HepG2 (cell line): ENCODE results near the gene RP2. TPM values are rescaled to one million over a fixed set of nuclear protein-coding genes. Genes with fewer than 3 reads are reported as not detected.

Experiments used
- ATAC-seq: fragments of 200-7000 bp; cut with Tn5 transposase; 3 replicates; pipeline ENCODE4 v1.9.1; 2020; ENCODE audit warnings: mild to moderate bottlenecking, moderate library complexity
- BruUV-seq: library from RNA; stranded (reverse); fragments of 400-500 nt; replicated peaks from 2 replicates; lab custom pipeline; 2021; lab: Mats Ljungman, UMichigan
- CTCF ChIA-PET: fragments of 300-600 bp; formaldehyde crosslinking; extraction: SDS; loops from one replicate; lab custom pipeline; 2021; ENCODE audit warnings: low total read pairs, inconsistent platforms, low intra/inter-chr PET ratio; lab: Yijun Ruan, JAX
- POLR2A ChIA-PET: fragments of 350-600 bp; sonication (Branson Sonifier 250); formaldehyde crosslinking; loops from one replicate; lab custom pipeline; 2020; ENCODE audit warnings: antibody characterized with exemption, inconsistent platforms; lab: Yijun Ruan, JAX
- DNase-seq: peaks from one replicate; pipeline ENCODE4 v3.0.0-alpha.2; 2015; ENCODE audit warnings: low spot score
- FAIRE-seq: peaks from 3 replicates; lab custom pipeline; 2011; peaks lifted over from hg19 to GRCh38; lab: Jason Lieb, UNC
- H2AFZ ChIP-seq: one replicate; pipeline ENCODE4 v1.6.1; 2011; ENCODE audit warnings: low read length, inconsistent platforms
- H3K27ac ChIP-seq: fragments of 300-600 bp; 3 replicates; pipeline ENCODE4 v1.8.0; 2011; ENCODE audit warnings: mixed run types, mild to moderate bottlenecking, mixed read lengths, low read length, inconsistent platforms; ENCODE audit not compliant: insufficient read depth; ENCODE audit errors: extremely low read length
- H3K27me3 ChIP-seq, 2 experiments: fragments of 200-600 bp in 1 of 2; 2 replicates in 1 of 2; 3 replicates in 1 of 2; pipeline versions ENCODE4 v1.6.0 to v1.8.0; 2011; ENCODE audit warnings: low read length in 2 of 2, mild to moderate bottlenecking in 2 of 2, moderate library complexity in 2 of 2, inconsistent platforms in 1 of 2; ENCODE audit not compliant: insufficient read depth in 2 of 2, control insufficient read depth in 1 of 2
- H3K36me3 ChIP-seq, 2 experiments: fragments of 200-600 bp in 1 of 2; replicated peaks in 1 of 2; 2 replicates in 1 of 2; 3 replicates in 1 of 2; pipeline versions ENCODE4 v1.5.1 to v1.8.0; 2011; ENCODE audit warnings: low read length in 2 of 2, inconsistent platforms in 1 of 2; ENCODE audit not compliant: insufficient read depth in 2 of 2, control insufficient read depth in 1 of 2
- H3K4me1 ChIP-seq: 2 replicates; pipeline ENCODE4 v1.5.1; 2012; ENCODE audit warnings: low read length, inconsistent platforms; ENCODE audit not compliant: insufficient read depth
- H3K4me2 ChIP-seq: 2 replicates; pipeline ENCODE4 v1.6.0; 2011; ENCODE audit warnings: low read depth, low read length, inconsistent platforms
- H3K4me3 ChIP-seq, 3 experiments: fragments of 200-600 bp in 1 of 3; sonication (generic), shearing (Covaris generic) in 1 of 3; replicated peaks in 1 of 3; 2 replicates each; pipeline ENCODE4 v1.5.1; 2011 to 2016; ENCODE audit warnings: low read length in 3 of 3, inconsistent platforms in 2 of 3, low read depth in 2 of 3, mild to moderate bottlenecking in 2 of 3, control low read depth in 1 of 3, mixed read lengths in 1 of 3; ENCODE audit not compliant: insufficient read depth in 1 of 3
- H3K79me2 ChIP-seq: one replicate; pipeline ENCODE4 v1.6.1; 2011; ENCODE audit warnings: low read length, inconsistent platforms; ENCODE audit not compliant: insufficient read depth
- H3K9ac ChIP-seq: 2 replicates; pipeline ENCODE4 v1.6.0; 2011; ENCODE audit warnings: mild to moderate bottlenecking, low read depth, low read length, inconsistent platforms; ENCODE audit not compliant: insufficient read depth
- H3K9me3 ChIP-seq: 2 replicates; pipeline ENCODE4 v1.5.1; 2012; ENCODE audit warnings: mild to moderate bottlenecking, low read length
- H4K20me1 ChIP-seq: 2 replicates; pipeline ENCODE4 v1.6.0; 2011; ENCODE audit warnings: inconsistent platforms, mild to moderate bottlenecking, low read length, moderate library complexity; ENCODE audit not compliant: insufficient read depth
- CC2D1A ChIP-seq: sonication (generic); formaldehyde crosslinking; IDR thresholded peaks from 2 replicates; pipeline ENCODE4 v1.8.1; 2023; ENCODE audit warnings: mild to moderate bottlenecking, missing genetic modification reagents
- GPN1 ChIP-seq: sonication (generic); formaldehyde crosslinking; IDR thresholded peaks from 2 replicates; pipeline ENCODE4 v1.5.1; 2020; ENCODE audit warnings: missing genetic modification reagents, borderline replicate concordance
- MNT ChIP-seq: fragments of 450-650 bp; IDR thresholded peaks from 2 replicates; pipeline ENCODE4 v1.6.1; 2016
- RNF2 ChIP-seq: fragments of 450-650 bp; conservative IDR thresholded peaks from 2 replicates; pipeline ENCODE4 v1.6.1; 2016; ENCODE audit warnings: low read depth
- SNRNP70 ChIP-seq: fragments of 200-400 bp; formaldehyde crosslinking; IDR thresholded peaks from 2 replicates; pipeline ENCODE4 v1.6.1; 2017; ENCODE audit warnings: mild to moderate bottlenecking, low read depth, low read length, moderate library complexity
- ZNF101 ChIP-seq: sonication (generic); formaldehyde crosslinking; IDR thresholded peaks from 2 replicates; pipeline ENCODE4 v1.4.0; 2020; ENCODE audit warnings: mild to moderate bottlenecking, low read depth, missing genetic modification reagents, borderline replicate concordance
- ZNF256 ChIP-seq: sonication (generic); formaldehyde crosslinking; conservative IDR thresholded peaks from 2 replicates; pipeline ENCODE4 v1.4.0; 2020; ENCODE audit warnings: missing genetic modification reagents
- ZNF773 ChIP-seq: sonication (generic); formaldehyde crosslinking; IDR thresholded peaks from 2 replicates; pipeline ENCODE4 v1.4.0; 2020; ENCODE audit warnings: missing genetic modification reagents, borderline replicate concordance
- WGBS: methylation state at CpG from one replicate; pipeline ENCODE4 v1.1.6; 2017; ENCODE audit warnings: low lambda C conversion rate; 5-methylcytosine and 5-hydroxymethylcytosine counted together
- in situ Hi-C: cut with HindIII; loops from 2 replicates; pipeline ENCODE4 v1.10.0; 2017; ENCODE audit warnings: low pct_unique_long_range_greater_than_20kb; ENCODE audit not compliant: extremely low pct_ligation_motif_present
- intact Hi-C: fragments of 100-400 bp; cut with micrococcal nuclease; formaldehyde crosslinking; loops from one replicate; pipeline ENCODE4 v1.10.0; 2022; ENCODE audit not compliant: unreplicated experiment
- polyA plus RNA-seq, 8 experiments: library from polyadenylated mRNA; depleted of rRNA in 3 of 8; stranded (reverse) in 7 of 8; unstranded in 1 of 8; fragments of >200 nt; fragmentation: Illumina TruSeq in 4 of 8; extraction: Trizol in 4 of 8; gene quantifications; 2 replicates each; pipeline versions ENCODE4 v1.2.1 to v1.2.3, GENCODE V29; 2011 to 2016; ENCODE audit warnings: low read depth in 4 of 8, missing spikeins in 1 of 8, mixed read lengths in 1 of 8; ENCODE audit not compliant: insufficient read depth in 1 of 8
- total RNA-seq, 5 experiments: library from RNA; depleted of rRNA; stranded (reverse); fragments of >200 nt; fragmentation: Illumina TruSeq; extraction: Trizol; gene quantifications; 2 replicates each; pipeline ENCODE4 v1.2.3, GENCODE V29; 2016; ENCODE audit warnings: low read depth in 1 of 5
- TF ChIP-seq, protein P1 (sequence below): sonication (generic); formaldehyde crosslinking; IDR thresholded peaks from 2 replicates; pipeline ENCODE4 v1.5.0; 2020; ENCODE audit warnings: missing genetic modification reagents

Gene RP2
- total and polyA plus RNA-seq, 2 of the 13 experiments (the other 11 are each of a cell fraction or from before 2014, with no cell fraction given) = 5.0 to 9.9 TPM

DNA sequence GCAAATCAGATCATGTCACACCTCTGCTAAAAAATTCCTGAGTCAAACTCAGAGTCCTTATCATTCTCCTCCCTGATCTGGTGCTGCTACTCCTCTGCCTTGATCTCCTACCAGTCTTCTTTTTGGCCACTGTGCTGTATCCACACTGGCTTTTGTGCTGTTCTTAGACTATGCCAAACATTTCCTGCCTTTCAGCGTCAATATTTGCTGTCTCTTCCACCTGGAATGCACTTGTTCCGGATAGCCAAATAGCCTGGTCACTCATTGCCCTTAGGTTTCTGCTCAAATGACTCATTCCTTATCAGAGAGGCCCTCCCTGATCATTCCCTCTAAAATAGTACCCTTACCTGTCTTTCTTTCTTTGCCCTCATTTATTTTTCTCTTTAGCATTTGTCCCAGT lies 24.4 kb upstream of the RP2 start (continued):
- no peak for TF ChIP-seq SNRNP70

DNA sequence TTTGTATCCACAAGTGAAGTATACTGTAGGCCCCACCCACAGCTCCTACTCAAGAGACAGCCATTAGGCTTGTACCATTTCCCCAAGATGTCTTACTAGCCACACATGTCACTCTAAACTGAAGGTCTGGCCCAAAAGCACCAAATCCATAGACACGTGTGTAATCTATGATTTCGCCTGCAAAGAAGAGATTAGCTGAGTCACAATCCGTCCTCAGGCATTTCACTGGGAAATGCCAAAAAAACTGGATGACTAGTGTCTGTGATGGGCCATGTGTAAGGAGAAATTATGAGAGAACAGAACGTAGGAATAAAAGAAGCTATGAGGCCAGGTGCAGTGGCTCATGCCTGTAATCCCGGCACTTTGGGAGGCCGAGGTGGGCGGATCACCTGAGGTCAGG lies 21.9 kb upstream of the RP2 start:
- BruUV-seq = no TSS peak
- Histone ChIP-seq H3K27ac (no peak overlapping the region), H3K9me3 (no peaks in the 10 kb centered on the region), H3K4me2 (no peak overlapping the region), H3K79me2 (no peaks in the 10 kb centered on the region), H3K9ac (no peak overlapping the region), H2AFZ (no peak overlapping the region), H3K4me1 (peaks cover 44% of the 10 kb centered on the region), H3K4me3 (no peak overlapping the region), H3K36me3 (no peaks in the 10 kb centered on the region), H3K27me3 (no peaks in the 10 kb centered on the region), H4K20me1 (no peaks in the 10 kb centered on the region)
- in situ Hi-C loops (no loop called here), intact Hi-C loops (no loop called here)
- TF ChIP-seq ZNF101 (CRISPR knock-in tag) = no peak
- TF ChIP-seq MNT = no peak
- TF ChIP-seq GPN1 (CRISPR knock-in tag) = no peak
- TF ChIP-seq RNF2 = no peak
- TF ChIP-seq ZNF256 (CRISPR knock-in tag) = no peak
- no peak for TF ChIP-seq ZNF773 (CRISPR knock-in tag)
- no peak for TF ChIP-seq CC2D1A
- TF ChIP-seq, protein P1, sequence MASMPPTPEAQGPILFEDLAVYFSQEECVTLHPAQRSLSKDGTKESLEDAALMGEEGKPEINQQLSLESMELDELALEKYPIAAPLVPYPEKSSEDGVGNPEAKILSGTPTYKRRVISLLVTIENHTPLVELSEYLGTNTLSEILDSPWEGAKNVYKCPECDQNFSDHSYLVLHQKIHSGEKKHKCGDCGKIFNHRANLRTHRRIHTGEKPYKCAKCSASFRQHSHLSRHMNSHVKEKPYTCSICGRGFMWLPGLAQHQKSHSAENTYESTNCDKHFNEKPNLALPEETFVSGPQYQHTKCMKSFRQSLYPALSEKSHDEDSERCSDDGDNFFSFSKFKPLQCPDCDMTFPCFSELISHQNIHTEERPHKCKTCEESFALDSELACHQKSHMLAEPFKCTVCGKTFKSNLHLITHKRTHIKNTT = no peak
- FAIRE-seq (no peak), ATAC-seq (no peak), DNase-seq (no peak)
- ChIA-PET CTCF (no interaction called here), POLR2A (no interaction called here)
- 63% methylated on average over 7 of the region's 7 CpGs for WGBS
